Measurements from ENCODE around the gene CDH6.

Gene CDH6

DNA sequence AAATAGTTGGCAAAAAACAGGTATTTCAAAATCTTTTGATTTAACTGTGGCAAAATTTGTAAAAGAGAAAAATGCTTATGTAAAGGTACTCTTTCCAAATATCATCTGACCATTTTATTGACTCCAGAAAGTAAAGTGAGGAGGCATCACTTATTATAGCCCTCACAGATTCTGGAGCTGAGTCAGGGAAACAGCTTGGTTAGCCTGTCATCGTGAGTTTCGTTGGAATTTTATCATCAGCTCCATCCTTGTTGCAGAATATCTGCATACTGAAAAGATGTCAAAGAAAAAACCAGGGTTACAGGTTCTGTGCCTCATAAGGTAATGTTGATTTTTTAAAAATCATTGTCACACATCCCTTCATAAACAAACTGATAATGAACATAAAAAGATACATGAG, 74.8 kb downstream of the CDH6 start:
- Histone ChIP-seq H3K4me3 (ENCODE audit: low read depth in 1 of 2, low read length in 1 of 2) (no peak overlapping the region), H3K4me1 (ENCODE audit: control insufficient read depth in 1 of 2, insufficient read depth in 1 of 2, low read depth in 1 of 2, low read length in 1 of 2) (no peaks in the 10 kb centered on the region), H3K27me3 (no peaks in the 10 kb centered on the region), H3K9me3 (no peaks in the 10 kb centered on the region), H3K27ac (no peak overlapping the region), H3K36me3 (no peaks in the 10 kb centered on the region)
- TF ChIP-seq CTCF (IDR thresholded peaks at IDR 0.05): no peak

- H3K36me3 ChIP-seq: no peaks in the 10 kb centered on the region
- no peak for TF ChIP-seq CTCF (IDR thresholded peaks at IDR 0.05)
- H3K27me3 ChIP-seq: no peaks in the 10 kb centered on the region
- no peak overlapping the region for H3K4me3 ChIP-seq (ENCODE audit: low read depth in 1 of 2, low read length in 1 of 2)
- H3K4me1 ChIP-seq (ENCODE audit: control insufficient read depth in 1 of 2, insufficient read depth in 1 of 2, low read depth in 1 of 2, low read length in 1 of 2): no peaks in the 10 kb centered on the region
- no peaks in the 10 kb centered on the region for H3K9me3 ChIP-seq
- H3K27ac ChIP-seq: no peak overlapping the region
Observed at GRCh38 chr5:31268686-31269085, 75.2 kb downstream of the CDH6 start.

DNA sequence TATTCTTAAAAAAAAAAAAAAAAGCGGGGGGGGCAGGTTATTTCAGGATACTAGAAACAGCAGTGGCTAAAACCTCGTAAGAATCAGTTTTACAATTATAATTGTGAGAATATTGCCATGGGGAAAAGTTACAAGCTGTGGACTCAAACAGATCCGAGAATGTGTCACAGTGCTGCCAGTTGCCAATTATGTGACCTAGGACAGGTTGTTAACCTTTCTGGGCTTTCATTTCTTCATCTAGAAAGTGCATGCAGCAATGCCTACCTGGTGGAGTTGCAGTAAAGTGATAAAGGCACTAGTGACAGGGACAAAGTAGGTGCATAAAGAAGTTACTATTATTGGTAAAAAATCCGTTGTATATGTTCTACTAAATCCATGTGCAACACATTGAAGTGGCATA, 75.8 kb downstream of the CDH6 start:
- TF ChIP-seq CTCF (IDR thresholded peaks at IDR 0.05): no peak
- Histone ChIP-seq H3K27me3 (no peaks in the 10 kb centered on the region), H3K4me1 (ENCODE audit: control insufficient read depth in 1 of 2, insufficient read depth in 1 of 2, low read depth in 1 of 2, low read length in 1 of 2) (no peaks in the 10 kb centered on the region), H3K36me3 (no peaks in the 10 kb centered on the region), H3K4me3 (ENCODE audit: low read depth in 1 of 2, low read length in 1 of 2) (no peak overlapping the region), H3K9me3 (no peaks in the 10 kb centered on the region), H3K27ac (no peak overlapping the region)

DNA sequence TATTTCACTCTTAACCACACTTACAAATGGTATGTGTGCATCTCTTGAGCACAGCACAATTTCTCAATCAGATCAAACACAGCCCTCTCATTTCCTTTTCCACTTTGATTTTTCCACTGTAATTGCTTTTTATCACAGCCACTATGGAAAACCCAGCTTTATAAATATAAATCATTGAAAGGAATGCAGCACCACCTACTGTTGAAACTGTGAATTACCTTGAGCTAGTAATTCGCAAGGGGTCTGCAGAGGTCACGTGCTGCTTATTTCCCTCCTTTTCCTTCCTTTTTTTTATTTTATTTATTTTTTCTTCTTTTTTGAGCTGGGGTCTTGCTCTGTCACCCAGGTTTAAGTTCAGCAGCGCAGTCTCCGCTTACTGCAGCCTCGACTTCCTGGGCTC, 76.9 kb downstream of the CDH6 start:
- Histone ChIP-seq H3K9me3 (no peaks in the 10 kb centered on the region), H3K27me3 (no peaks in the 10 kb centered on the region), H3K4me3 (ENCODE audit: low read depth in 1 of 2, low read length in 1 of 2) (no peak overlapping the region), H3K27ac (no peak overlapping the region), H3K4me1 (ENCODE audit: control insufficient read depth in 1 of 2, insufficient read depth in 1 of 2, low read depth in 1 of 2, low read length in 1 of 2) (no peaks in the 10 kb centered on the region), H3K36me3 (no peaks in the 10 kb centered on the region)
- TF ChIP-seq CTCF (IDR thresholded peaks at IDR 0.05): no peak

- no peak for TF ChIP-seq CTCF (IDR thresholded peaks at IDR 0.05)
- no peaks in the 10 kb centered on the region for H3K9me3 ChIP-seq
- no peak overlapping the region for H3K27ac ChIP-seq
- H3K4me1 ChIP-seq (ENCODE audit: control insufficient read depth in 1 of 2, insufficient read depth in 1 of 2, low read depth in 1 of 2, low read length in 1 of 2): no peaks in the 10 kb centered on the region
- H3K36me3 ChIP-seq: no peaks in the 10 kb centered on the region
- H3K27me3 ChIP-seq: no peaks in the 10 kb centered on the region
- H3K4me3 ChIP-seq (ENCODE audit: low read depth in 1 of 2, low read length in 1 of 2): no peak overlapping the region
Observed at GRCh38 chr5:31271567-31271966, 78.1 kb downstream of the CDH6 start.

DNA sequence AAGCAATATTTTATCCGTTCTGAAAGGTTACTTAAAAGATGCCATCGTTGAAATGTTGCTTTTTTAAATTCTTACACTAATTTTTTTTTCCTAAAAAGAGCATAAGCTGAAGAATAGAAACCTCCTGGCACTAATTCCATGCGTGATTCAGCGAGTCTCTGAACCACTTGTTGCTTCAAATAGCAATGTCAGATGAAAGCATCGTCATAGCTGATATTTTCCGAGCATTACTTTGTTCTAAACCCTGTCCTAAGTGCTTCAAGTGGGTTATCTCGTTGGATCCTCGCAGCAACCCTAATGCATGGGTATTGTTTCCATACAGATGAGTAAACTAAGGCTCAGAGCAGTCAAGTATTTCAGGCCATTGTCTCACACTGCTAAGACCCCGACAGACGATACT, 79.7 kb downstream of the CDH6 start:
- Histone ChIP-seq H3K27ac (no peak overlapping the region), H3K9me3 (no peaks in the 10 kb centered on the region), H3K27me3 (no peaks in the 10 kb centered on the region), H3K4me3 (ENCODE audit: low read depth in 1 of 2, low read length in 1 of 2) (no peak overlapping the region), H3K36me3 (no peaks in the 10 kb centered on the region), H3K4me1 (ENCODE audit: control insufficient read depth in 1 of 2, insufficient read depth in 1 of 2, low read depth in 1 of 2, low read length in 1 of 2) (no peaks in the 10 kb centered on the region)
- no peak for TF ChIP-seq CTCF (IDR thresholded peaks at IDR 0.05)

Data from neutrophil (primary cell).